NCI-H524 (cell line): Measurements from ENCODE around the gene CALN1.
A peak's percentile ranks its signal among the peaks of the same experiment; 100 is the strongest.

Experiments
- DNase-seq, 2 experiments: peaks; one replicate each; lab custom pipeline; 2025; lab: John Stamatoyannopoulos, UW

Gene CALN1

DNA sequence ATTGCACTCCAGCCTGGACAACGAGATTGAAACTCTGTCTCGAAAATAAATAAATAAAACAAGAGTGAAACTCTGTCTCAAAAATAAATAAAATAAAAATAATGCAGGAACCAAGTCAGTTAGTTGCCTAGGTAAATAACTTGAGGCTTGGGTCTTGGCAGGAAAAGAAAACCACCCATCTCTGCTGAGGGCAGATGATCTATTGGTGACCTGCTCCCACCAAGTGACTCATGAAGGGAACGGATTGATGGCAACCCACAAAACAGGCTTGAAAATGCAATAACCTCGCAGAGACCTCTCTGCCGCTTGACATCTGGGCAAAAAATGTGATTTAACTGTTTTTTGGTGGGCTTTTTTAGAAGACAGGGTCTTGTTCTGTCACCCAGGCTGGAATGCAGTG is 86.6 kb downstream of the CALN1 start:
- DNase-seq, result no peak

DNA sequence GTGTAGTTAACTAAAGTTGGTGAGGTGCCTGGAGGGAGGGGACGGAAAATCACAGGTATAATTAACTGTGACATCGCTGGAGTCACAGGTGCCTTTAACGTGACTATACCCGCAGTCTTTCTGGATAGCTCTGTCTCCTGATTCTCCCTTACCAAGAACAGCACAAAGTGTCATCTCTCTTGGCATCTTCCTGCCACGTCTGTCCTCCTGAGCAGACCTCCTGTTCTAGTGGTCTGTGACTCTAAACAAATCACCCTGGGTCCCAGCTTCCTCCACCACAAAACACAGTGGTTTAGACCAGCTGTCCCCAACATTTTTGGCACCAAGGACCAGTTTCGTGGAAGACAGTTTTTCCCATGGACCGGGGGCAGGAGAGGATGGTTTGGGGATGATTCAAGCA is 90.5 kb downstream of the CALN1 start:
- no peak for DNase-seq

DNA sequence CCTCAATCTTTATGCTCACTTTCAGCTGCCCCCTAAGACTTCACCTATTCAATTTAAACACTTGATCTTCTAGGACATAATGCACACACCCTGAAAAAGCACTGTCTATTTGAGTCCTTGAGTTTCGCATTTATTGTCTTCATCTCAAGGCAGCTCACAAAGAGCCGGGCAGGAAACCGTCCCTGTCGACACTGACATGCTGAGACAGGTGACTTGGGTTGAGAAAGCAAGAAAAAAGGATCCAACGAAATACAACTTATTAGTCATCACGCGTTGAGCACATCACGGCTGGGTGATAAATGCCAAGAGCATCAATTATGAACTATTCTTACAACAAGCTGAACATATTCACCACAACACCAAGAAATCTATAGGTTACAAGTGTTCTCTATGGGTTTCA is 91.1 kb downstream of the CALN1 start:
- no peak for DNase-seq

GRCh38 chr7:72317341-72317740 is 94.8 kb downstream of the CALN1 start:
- peak in 1 of 2 experiments; percentile 18 for DNase-seq

DNA sequence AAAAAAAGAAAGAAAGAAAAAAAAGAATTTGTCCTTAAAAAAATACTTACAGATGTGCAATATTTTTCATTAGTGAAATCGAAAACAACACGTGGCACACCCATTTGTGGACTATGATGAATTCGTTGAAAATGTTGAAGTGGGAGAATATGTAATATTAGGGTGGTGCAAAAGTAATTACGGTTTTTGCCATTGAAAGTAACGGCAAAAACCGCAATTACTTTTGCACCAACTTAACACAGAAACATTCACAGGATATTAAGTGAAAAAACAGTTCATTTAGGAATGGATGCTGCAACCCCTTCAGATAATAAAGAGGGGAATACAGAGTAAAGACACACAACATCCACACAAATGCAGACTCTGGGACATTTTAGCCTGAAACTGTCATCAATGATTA is 96.0 kb downstream of the CALN1 start:
- no peak for DNase-seq

DNA sequence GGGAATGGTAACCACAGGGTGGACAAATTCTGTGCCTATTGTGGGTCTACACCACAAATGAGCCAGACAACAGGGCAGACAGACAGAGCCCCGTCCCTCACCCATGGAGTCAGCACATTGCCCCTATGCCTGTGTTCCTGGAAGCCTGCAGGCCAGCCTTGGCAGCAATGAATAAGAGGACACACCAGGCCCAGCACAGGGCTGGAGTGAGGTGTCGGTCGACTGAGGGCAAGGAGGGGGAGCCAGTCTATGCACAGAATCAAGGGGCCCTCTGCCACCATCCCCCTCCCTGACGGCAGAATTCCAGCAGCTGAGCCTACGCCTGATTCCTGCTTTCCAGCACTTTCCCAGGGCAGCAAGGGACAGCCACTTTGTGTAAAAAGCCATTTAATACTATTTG is 98.2 kb downstream of the CALN1 start:
- no peak for DNase-seq

DNA sequence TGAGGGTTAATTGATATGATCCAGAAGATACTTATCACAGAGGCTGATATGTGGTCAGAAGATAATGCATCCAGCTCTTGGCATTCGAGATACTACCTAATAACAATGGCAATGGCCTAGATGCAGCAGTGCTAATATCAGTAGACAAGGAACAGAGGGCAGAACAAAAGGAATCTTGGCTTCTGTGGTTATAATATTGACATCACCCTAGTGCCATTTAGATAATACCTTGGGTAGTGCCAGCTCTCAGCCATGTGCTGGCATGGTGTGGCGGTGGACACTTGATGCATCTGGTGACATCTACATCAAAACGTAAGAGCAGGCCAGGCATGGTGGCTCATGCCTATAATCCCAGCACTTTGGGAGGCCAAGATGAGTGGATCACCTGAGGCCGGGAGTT is 101.8 kb downstream of the CALN1 start:
- DNase-seq, result no peak

- DNase-seq, result no peak
These were observed 102.7 kb downstream of the CALN1 start for GRCh38 chr7:72309476-72309875.

GRCh38 chr7:72308986-72309385 is 103.2 kb downstream of the CALN1 start:
- no peak for DNase-seq

DNA sequence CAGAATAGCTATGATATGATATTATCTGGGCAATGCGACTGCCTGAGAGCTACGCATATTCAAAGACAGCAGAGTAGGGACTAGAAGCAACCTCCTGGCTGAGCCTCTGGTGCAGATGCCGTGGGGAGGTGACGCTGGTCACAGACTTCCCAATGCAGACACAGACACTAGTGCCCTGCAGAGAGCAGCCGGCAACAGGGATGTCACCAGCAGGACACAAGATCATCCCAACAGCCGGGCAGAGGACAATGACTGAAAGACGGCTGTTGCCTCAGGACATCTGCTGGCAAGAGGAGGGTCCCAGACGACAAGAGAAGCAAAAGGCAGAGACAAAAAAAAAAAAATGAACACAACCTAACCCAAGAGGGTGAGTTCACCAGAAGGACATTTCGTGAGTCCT is 104.6 kb downstream of the CALN1 start:
- no peak for DNase-seq

DNA sequence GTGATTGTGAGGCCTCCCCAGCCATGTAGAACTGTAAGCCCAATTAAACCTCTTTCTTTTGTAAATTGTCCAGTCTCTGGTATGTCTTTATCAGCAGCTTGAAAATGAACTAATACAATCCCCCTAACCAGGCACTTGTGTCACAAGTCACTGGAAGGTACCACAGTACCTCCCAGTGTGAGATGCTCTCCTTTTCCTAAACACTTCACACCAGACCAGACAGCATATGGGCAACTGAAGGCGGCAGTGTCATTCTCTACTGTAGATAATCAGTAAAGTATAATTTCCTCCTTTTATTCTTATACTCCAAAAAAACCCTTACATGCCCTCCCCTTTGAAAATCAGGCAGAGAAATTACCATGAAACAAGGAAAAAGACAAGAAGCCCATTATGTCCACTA is 113.2 kb downstream of the CALN1 start:
- DNase-seq, result no peak

DNA sequence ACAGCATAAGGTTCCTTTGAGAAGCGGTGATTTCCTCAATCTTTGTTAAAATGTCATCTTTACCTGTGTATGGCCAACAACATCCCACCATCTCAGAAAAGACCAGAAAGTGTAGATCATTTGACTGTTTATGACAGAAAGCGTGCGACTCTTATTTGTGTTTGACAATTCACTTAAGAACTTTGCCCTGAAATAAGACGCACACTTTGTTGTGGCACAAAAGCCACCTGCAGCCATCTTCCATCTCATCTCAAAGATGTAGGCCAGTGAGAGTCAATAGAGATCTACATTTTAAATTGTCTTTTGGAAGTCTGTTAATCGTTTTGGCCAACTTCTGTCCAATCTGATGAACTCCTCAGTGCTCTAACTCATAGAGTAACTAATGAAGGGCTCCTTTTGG is 114.0 kb downstream of the CALN1 start:
- no peak for DNase-seq

DNA sequence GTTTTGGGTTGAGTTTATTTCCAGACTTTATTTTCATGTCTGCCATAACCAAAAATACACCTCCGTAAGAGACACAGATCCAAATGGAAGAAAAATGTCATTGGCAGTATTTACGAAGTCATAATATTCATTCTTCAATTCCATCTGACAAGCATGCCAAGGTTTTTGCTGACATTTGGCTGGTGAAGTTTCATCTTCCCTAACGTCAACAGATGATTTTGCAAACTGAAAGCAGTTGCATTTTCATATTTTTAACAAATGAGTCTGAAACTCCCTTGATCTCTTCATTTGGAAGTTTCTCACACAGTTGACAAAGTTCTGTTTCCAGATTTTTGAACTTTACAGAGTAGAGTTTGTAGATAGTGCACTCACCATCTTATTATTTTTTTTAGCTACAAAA is 114.5 kb downstream of the CALN1 start:
- DNase-seq, result no peak

GRCh38 chr7:72292794-72293193 is 119.3 kb downstream of the CALN1 start:
- no peak for DNase-seq

- DNase-seq, result no peak
These were observed 120.0 kb downstream of the CALN1 start for GRCh38 chr7:72292118-72292517.

GRCh38 chr7:72286519-72286918 is 125.6 kb downstream of the CALN1 start:
- DNase-seq, result no peak

- DNase-seq, result peak in 1 of 2 experiments; percentile 58
These were observed 128.8 kb downstream of the CALN1 start for GRCh38 chr7:72283309-72283708.

- peak; percentile 73 to 95 for DNase-seq
These were observed 130.8 kb downstream of the CALN1 start for GRCh38 chr7:72281308-72281707.

GRCh38 chr7:72279203-72279602 is 132.9 kb downstream of the CALN1 start:
- DNase-seq, result no peak

GRCh38 chr7:72278550-72278949 is 133.6 kb downstream of the CALN1 start:
- DNase-seq, result no peak

DNA sequence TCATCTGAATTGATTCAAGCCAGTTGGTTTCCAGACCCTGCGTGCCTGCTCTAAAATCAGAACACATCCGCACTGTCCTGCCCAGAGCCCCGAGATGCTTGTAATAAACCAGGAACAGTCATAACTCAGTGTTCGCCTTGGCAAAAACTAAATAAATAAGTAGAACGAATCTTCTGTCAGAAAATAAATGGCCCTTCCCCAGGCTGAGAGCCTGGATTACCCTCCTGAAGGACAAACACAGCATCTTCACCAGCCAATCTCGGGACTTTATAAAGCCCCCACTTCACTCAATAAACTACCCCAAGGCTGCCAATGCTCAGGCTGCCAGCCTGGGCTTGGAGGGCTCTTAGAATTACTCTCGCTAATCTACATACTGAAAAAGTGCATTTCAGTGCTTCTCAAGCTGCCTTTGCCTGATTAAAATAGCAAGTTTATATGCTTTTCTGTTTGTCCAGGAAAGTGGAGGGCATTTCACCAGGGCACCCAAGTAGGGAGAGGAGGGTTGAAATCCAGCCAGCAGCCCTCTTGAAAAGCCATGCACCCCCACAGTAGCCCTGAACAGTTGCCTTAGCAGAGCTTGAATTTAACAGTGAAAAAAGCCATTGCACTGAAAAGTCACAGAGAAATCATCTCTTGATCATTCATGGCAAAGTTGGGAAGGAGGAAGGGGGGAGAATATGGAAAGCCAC is 136.6 kb downstream of the CALN1 start:
- DNase-seq, result no peak

DNA sequence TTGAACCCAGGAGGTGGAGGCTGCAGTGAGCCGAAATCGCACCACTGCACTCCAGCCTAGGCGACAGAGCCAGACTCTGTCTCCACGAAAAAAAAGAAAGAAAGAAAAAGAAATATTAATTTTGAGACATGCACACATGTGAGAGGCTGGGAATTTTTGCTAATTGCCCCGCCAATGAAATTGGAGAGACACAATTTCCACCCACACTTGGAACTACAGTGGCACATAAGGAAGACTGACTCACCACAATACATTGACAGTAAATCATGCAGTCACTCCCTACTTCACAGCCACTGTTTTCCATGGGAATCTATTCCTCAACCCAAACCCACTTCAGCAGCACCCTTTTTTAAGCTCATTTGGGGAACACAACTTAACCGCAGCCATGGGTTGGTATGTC is 139.7 kb downstream of the CALN1 start:
- DNase-seq, result no peak

DNA sequence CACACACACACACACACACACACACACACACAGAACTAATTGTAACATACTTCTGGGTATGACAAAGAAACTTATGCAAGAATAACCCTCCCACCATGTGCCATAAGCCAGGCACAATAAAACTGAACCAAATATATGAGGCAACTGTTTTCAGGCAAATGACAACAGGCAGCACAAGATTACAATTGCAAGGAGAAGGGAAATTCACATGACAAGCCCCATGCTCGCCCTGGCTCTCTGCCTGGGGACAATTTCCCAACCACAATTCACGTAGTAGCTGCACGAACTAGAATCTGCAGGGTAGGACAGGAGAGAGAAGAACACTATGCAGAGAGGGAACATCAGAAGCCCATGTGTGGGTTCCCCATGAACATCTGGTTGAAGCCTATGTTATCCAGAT is 143.3 kb downstream of the CALN1 start:
- DNase-seq, result no peak

GRCh38 chr7:72268090-72268489 is 144.0 kb downstream of the CALN1 start:
- no peak for DNase-seq
